ENCODE results near the gene OR10H1. TPM values are rescaled to one million over a fixed set of nuclear protein-coding genes. Genes with fewer than 3 reads are reported as not detected.
"Not testable (repeated sequence)": the region's sequence is repeated elsewhere in the genome, so short reads cannot be mapped to it uniquely, and the experiment has no call there.

The OR10H1 gene
- total RNA-seq, 1 experiment from 2014 or later, result 0.17 TPM

GRCh38 chr19:15840833-15841232 lies 25.4 kb upstream of the OR10H1 start (continued):
- TF ChIP-seq ZNF274 (IDR thresholded peaks at IDR 0.05; ENCODE audit: low read depth, low read length) (no peak), ATF3 (IDR thresholded peaks at IDR 0.05) (no peak), FOSL1 (IDR thresholded peaks at IDR 0.05; ENCODE audit: low read depth) (no peak), CTCF (IDR thresholded peaks at IDR 0.05 in 2 of 3, conservative IDR thresholded peaks at IDR 0.05 in 1 of 3; ENCODE audit: borderline replicate concordance in 1 of 3, insufficient read depth in 1 of 3, low read depth in 2 of 3, low read length in 2 of 3) (no peak)

- BruUV-seq (replicated peaks); H3K79me2 ChIP-seq (ENCODE audit: insufficient read depth, low read length); H3K4me2 ChIP-seq (ENCODE audit: low read length); H3K9ac ChIP-seq (ENCODE audit: low read length); H3K36me3 ChIP-seq (ENCODE audit: control insufficient read depth in 1 of 2, insufficient read depth in 2 of 2, low read length in 2 of 2); H3K27me3 ChIP-seq (ENCODE audit: insufficient read depth, low read length); RAD21 ChIA-PET (ENCODE audit: low non-redundant PET in 1 of 2, low total read pairs in 2 of 2, uncharacterized antibody in 2 of 2, unreplicated experiment in 2 of 2); H4K20me1 ChIP-seq (ENCODE audit: insufficient read depth); DNase-seq (ENCODE audit: low read depth, low spot score); H2AFZ ChIP-seq (ENCODE audit: low read depth, low read length, poor library complexity, severe bottlenecking); H3K4me3 ChIP-seq (replicated peaks in 1 of 2; ENCODE audit: low read depth in 1 of 2, low read length in 2 of 2); H3K27ac ChIP-seq (ENCODE audit: low read depth, low read length); ATAC-seq; H3K9me3 ChIP-seq (ENCODE audit: control insufficient read depth in 1 of 2, insufficient read depth in 1 of 2, low read depth in 1 of 2, low read length in 2 of 2); H3K9me2 ChIP-seq (ENCODE audit: insufficient read depth): not testable (repeated sequence)
- peak; percentile 77; the same call in 1 of the 2 replicates for TF ChIP-seq SRF (IDR thresholded peaks at IDR 0.05; ENCODE audit: low read depth)
- H3K4me1 ChIP-seq (ENCODE audit: control insufficient read depth in 1 of 2, insufficient read depth in 2 of 2, low read length in 2 of 2), result peaks cover 22 to 68% of the 10 kb centered on the region in 2 experiments
- intact Hi-C loops (cut with micrococcal nuclease), result loop anchor here (5.0 kb wide), 2 partner anchors 227 to 342 kb away; no protein-coding TSS in a partner anchor
- POLR2A ChIA-PET, result interaction anchor here (1.1 to 1.5 kb wide), 2 partner anchors 10 to 24 kb away, joined by 4 to 5 read pairs; no protein-coding TSS in a partner anchor
- CTCF ChIA-PET, result interaction anchor here (1.3 kb wide), 1 partner anchor 30 kb away, joined by 3 read pairs; no protein-coding TSS in a partner anchor
Measured at GRCh38 chr19:15839888-15840287, 24.4 kb upstream of the OR10H1 start.

Data from HCT116 (cell line).